Measurements from ENCODE around the gene LAMA5. TPM values are rescaled to one million over a fixed set of nuclear protein-coding genes. Genes with fewer than 3 reads are reported as not detected.

The LAMA5 gene
- polyA plus RNA-seq, 3 donors, result 158 to 190 (median 164) TPM

GRCh38 chr20:62391165-62392076 is 24.3 kb upstream of the LAMA5 start:
- DNase-seq, result no peak

GRCh38 chr20:62390317-62391164 is 23.4 kb upstream of the LAMA5 start:
- DNase-seq, result no peak

- DNase-seq, result no peak
These were observed 22.5 kb upstream of the LAMA5 start for GRCh38 chr20:62389601-62390087.

- no peak for DNase-seq
These were observed 21.9 kb upstream of the LAMA5 start for GRCh38 chr20:62388839-62389600.

GRCh38 chr20:62387933-62388635 is 21.0 kb upstream of the LAMA5 start:
- DNase-seq, result no peak

GRCh38 chr20:62387219-62387913 is 20.3 kb upstream of the LAMA5 start:
- DNase-seq, result no peak

- DNase-seq, result peak; percentile 92
These were observed 19.5 kb upstream of the LAMA5 start, which contains the start of gene RPS21 for GRCh38 chr20:62386383-62387218. Gene RPS21 (plus strand): TSS chr20:62387103. CDS start chr20:62387339, 236 bp downstream.

GRCh38 chr20:62382306-62383198 is 15.4 kb upstream of the LAMA5 start:
- no peak for DNase-seq

GRCh38 chr20:62381842-62382241 is 14.7 kb upstream of the LAMA5 start:
- DNase-seq, result no peak

GRCh38 chr20:62381202-62381797 is 14.2 kb upstream of the LAMA5 start:
- no peak for DNase-seq

- DNase-seq, result no peak
These were observed 11.1 kb upstream of the LAMA5 start for GRCh38 chr20:62378215-62378614.

- DNase-seq, result no peak
These were observed 10.6 kb upstream of the LAMA5 start for GRCh38 chr20:62377615-62378178.

GRCh38 chr20:62377064-62377461 is 10.0 kb upstream of the LAMA5 start:
- no peak for DNase-seq

- no peak for DNase-seq
These were observed 9.3 kb upstream of the LAMA5 start for GRCh38 chr20:62376112-62377063.

- DNase-seq, result no peak
These were observed 7.4 kb upstream of the LAMA5 start for GRCh38 chr20:62374331-62375152.

Measured in renal pelvis (tissue), 4 donors.